WTC11 (cell line): ENCODE measurements around the gene MICAL2. TPM values are rescaled to one million over a fixed set of nuclear protein-coding genes. Genes with fewer than 3 reads are reported as not detected.

Experiments used
- ATAC-seq: fragments of 200-7000 bp; cut with Tn5 transposase; 2 replicates; pipeline ENCODE4 v1.10.0; 2021; ENCODE audit warnings: mild to moderate bottlenecking, moderate library complexity
- CTCF ChIA-PET: fragments of 300-600 bp; sonication (Branson Sonifier 250); formaldehyde crosslinking; loops from one replicate; lab custom pipeline; 2021; ENCODE audit warnings: antibody characterized with exemption; lab: Charles Lee
- POLR2A ChIA-PET: fragments of 350-600 bp; sonication (Branson Sonifier 250); formaldehyde crosslinking; loops from one replicate; lab custom pipeline; 2021; ENCODE audit warnings: antibody characterized with exemption; lab: Charles Lee
- DNase-seq: peaks from one replicate; pipeline ENCODE4 v3.0.0; 2021; ENCODE audit warnings: low spot score
- H3K27ac Mint-ChIP-seq: 2 replicates; pipeline ENCODE4 v1.8.0; 2021; ENCODE audit warnings: mixed read lengths
- H3K27me3 Mint-ChIP-seq: 2 replicates; pipeline ENCODE4 v1.8.0; 2021; ENCODE audit warnings: low read depth, mild to moderate bottlenecking, moderate library complexity, mixed read lengths
- H3K36me3 Mint-ChIP-seq: 2 replicates; pipeline ENCODE4 v1.8.0; 2021; ENCODE audit warnings: mixed read lengths
- H3K4me1 Mint-ChIP-seq: 2 replicates; pipeline ENCODE4 v1.8.0; 2022; ENCODE audit warnings: mixed read lengths
- H3K4me3 Mint-ChIP-seq: 2 replicates; pipeline ENCODE4 v1.8.0; 2021; ENCODE audit warnings: mild to moderate bottlenecking, moderate library complexity, mixed read lengths
- H3K9me3 Mint-ChIP-seq: 2 replicates; pipeline ENCODE4 v1.8.0; 2021; ENCODE audit warnings: mixed read lengths
- EMX1 ChIP-seq: fragments of 250-450 bp; sonication (Bioruptor Pico); IDR thresholded peaks from 2 replicates; pipeline ENCODE4 v1.8.0; 2021; ENCODE audit warnings: mild to moderate bottlenecking
- GTF2I ChIP-seq: fragments of 250-450 bp; sonication (Bioruptor Pico); conservative IDR thresholded peaks from 2 replicates; pipeline ENCODE4 v1.4.0; 2021; ENCODE audit warnings: mild to moderate bottlenecking
- JUN ChIP-seq: sonication (generic); formaldehyde crosslinking; IDR thresholded peaks from 2 replicates; pipeline ENCODE4 v1.8.0; 2023; ENCODE audit warnings: mild to moderate bottlenecking, missing genetic modification reagents
- NFATC4 ChIP-seq: fragments of 250-450 bp; sonication (Bioruptor Pico); IDR thresholded peaks from 2 replicates; pipeline ENCODE4 v1.9.0; 2021; ENCODE audit warnings: mild to moderate bottlenecking
- NFE2L1 ChIP-seq: sonication (generic); formaldehyde crosslinking; IDR thresholded peaks from 2 replicates; pipeline ENCODE4 v1.8.1; 2023; ENCODE audit warnings: missing genetic modification reagents
- NR1H2 ChIP-seq: sonication (generic); formaldehyde crosslinking; IDR thresholded peaks from 2 replicates; pipeline ENCODE4 v1.9.0; 2021; ENCODE audit warnings: mild to moderate bottlenecking, moderate library complexity, missing genetic modification reagents
- NR2C2 ChIP-seq: sonication (generic); formaldehyde crosslinking; IDR thresholded peaks from 2 replicates; pipeline ENCODE4 v1.8.0; 2022; ENCODE audit warnings: mild to moderate bottlenecking, missing genetic modification reagents
- PRRX2 ChIP-seq: fragments of 250-450 bp; sonication (Bioruptor Pico); IDR thresholded peaks from 2 replicates; pipeline ENCODE4 v1.8.0; 2021; ENCODE audit warnings: mild to moderate bottlenecking
- SP1 ChIP-seq: sonication (generic); formaldehyde crosslinking; conservative IDR thresholded peaks from 2 replicates; pipeline ENCODE4 v1.8.1; 2022; ENCODE audit warnings: missing genetic modification reagents
- TEAD4 ChIP-seq: sonication (generic); formaldehyde crosslinking; IDR thresholded peaks from 2 replicates; pipeline ENCODE4 v1.8.0; 2022; ENCODE audit warnings: mild to moderate bottlenecking, missing genetic modification reagents
- ZNF232 ChIP-seq: sonication (generic); formaldehyde crosslinking; IDR thresholded peaks from 2 replicates; pipeline ENCODE4 v1.8.0; 2022; ENCODE audit warnings: mild to moderate bottlenecking, missing genetic modification reagents
- ZNF396 ChIP-seq: fragments of 250-450 bp; sonication (Bioruptor Pico); IDR thresholded peaks from 2 replicates; pipeline ENCODE4 v1.8.0; 2021; ENCODE audit warnings: mild to moderate bottlenecking, moderate library complexity, borderline replicate concordance
- total RNA-seq: library from RNA; stranded (reverse); gene quantifications from 3 replicates; pipeline ENCODE4 v1.2.3, GENCODE V29; 2021
- TF ChIP-seq, protein P1 (sequence below): sonication (generic); formaldehyde crosslinking; IDR thresholded peaks from 2 replicates; pipeline ENCODE4 v1.8.0; 2022; ENCODE audit warnings: mild to moderate bottlenecking, missing genetic modification reagents
- TF ChIP-seq, protein P2 (sequence below): sonication (generic); formaldehyde crosslinking; IDR thresholded peaks from 2 replicates; pipeline ENCODE4 v1.8.0; 2022; ENCODE audit warnings: mild to moderate bottlenecking, missing genetic modification reagents
- TF ChIP-seq, protein P3 (sequence below): sonication (generic); formaldehyde crosslinking; IDR thresholded peaks from 2 replicates; pipeline ENCODE4 v1.8.0; 2023; ENCODE audit warnings: missing genetic modification reagents, mild to moderate bottlenecking, borderline replicate concordance
- TF ChIP-seq, protein P4 (sequence below): sonication (generic); formaldehyde crosslinking; IDR thresholded peaks from 2 replicates; pipeline ENCODE4 v1.8.1; 2022; ENCODE audit warnings: low read depth, missing genetic modification reagents, borderline replicate concordance
- TF ChIP-seq, protein P5 (sequence below): fragments of 250-450 bp; sonication (Bioruptor Pico); IDR thresholded peaks from 2 replicates; pipeline ENCODE4 v1.8.0; 2021; ENCODE audit warnings: mild to moderate bottlenecking

Gene MICAL2
- total RNA-seq, 1 experiment from 2014 or later, result 3.1 TPM

DNA sequence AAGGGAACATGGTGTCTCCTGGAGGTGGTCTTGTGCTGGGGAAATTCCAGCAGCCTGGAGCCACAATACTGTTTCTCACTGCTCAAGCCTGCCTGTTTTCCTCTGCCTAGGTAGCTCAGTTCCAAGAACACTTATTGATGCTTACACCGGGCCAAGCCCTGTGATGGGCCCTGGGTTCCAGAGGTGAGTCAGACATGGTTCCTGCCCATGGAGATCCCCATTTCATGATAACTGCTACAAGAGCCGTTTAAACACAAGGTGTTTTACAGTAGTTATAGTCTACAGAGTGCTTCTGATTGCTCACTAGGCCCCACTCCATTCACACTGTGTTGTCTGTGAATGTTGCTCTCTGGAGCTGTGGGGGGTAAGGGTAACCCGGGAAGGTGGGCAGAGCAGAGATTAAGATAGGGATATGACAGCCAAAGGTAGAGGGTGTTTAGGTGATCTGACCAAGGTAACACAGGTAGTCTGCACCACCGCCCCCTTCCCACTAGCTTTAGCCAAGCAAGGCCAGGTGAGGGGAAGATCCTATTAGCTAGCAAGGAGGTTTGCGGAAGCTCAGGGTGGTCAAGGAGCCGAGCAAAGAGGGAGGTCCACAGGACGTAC lies 696 bp upstream of the MICAL2 start:
- TF ChIP-seq NFE2L1 (CRISPR knock-in tag) (no peak), GTF2I (CRISPR knock-in tag) (no peak), NR2C2 (no peak), NFATC4 (no peak)
- TF ChIP-seq, protein P1, sequence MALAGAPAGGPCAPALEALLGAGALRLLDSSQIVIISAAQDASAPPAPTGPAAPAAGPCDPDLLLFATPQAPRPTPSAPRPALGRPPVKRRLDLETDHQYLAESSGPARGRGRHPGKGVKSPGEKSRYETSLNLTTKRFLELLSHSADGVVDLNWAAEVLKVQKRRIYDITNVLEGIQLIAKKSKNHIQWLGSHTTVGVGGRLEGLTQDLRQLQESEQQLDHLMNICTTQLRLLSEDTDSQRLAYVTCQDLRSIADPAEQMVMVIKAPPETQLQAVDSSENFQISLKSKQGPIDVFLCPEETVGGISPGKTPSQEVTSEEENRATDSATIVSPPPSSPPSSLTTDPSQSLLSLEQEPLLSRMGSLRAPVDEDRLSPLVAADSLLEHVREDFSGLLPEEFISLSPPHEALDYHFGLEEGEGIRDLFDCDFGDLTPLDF, result no peak
- TF ChIP-seq, protein P2, sequence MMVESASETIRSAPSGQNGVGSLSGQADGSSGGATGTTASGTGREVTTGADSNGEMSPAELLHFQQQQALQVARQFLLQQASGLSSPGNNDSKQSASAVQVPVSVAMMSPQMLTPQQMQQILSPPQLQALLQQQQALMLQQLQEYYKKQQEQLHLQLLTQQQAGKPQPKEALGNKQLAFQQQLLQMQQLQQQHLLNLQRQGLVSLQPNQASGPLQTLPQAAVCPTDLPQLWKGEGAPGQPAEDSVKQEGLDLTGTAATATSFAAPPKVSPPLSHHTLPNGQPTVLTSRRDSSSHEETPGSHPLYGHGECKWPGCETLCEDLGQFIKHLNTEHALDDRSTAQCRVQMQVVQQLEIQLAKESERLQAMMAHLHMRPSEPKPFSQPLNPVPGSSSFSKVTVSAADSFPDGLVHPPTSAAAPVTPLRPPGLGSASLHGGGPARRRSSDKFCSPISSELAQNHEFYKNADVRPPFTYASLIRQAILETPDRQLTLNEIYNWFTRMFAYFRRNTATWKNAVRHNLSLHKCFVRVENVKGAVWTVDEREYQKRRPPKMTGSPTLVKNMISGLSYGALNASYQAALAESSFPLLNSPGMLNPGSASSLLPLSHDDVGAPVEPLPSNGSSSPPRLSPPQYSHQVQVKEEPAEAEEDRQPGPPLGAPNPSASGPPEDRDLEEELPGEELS (CRISPR knock-in tag), result no peak
- Mint-ChIP-seq H3K9me3 (no peaks in the 10 kb centered on the region), H3K4me1 (peaks cover 8% of the 10 kb centered on the region), H3K27ac (no peak overlapping the region), H3K36me3 (no peaks in the 10 kb centered on the region), H3K27me3 (peaks cover 76% of the 10 kb centered on the region), H3K4me3 (peak overlapping the region; percentile 69)
- DNase-seq, result no peak
- no peak; the same call in 1 of the 2 replicates for ATAC-seq
- POLR2A ChIA-PET, result no interaction called here
- CTCF ChIA-PET, result interaction anchor here (0.5 to 2.5 kb wide), 9 partner anchors 9 to 172 kb away, joined by 3 to 8 read pairs (median 5); no protein-coding TSS in a partner anchor

DNA sequence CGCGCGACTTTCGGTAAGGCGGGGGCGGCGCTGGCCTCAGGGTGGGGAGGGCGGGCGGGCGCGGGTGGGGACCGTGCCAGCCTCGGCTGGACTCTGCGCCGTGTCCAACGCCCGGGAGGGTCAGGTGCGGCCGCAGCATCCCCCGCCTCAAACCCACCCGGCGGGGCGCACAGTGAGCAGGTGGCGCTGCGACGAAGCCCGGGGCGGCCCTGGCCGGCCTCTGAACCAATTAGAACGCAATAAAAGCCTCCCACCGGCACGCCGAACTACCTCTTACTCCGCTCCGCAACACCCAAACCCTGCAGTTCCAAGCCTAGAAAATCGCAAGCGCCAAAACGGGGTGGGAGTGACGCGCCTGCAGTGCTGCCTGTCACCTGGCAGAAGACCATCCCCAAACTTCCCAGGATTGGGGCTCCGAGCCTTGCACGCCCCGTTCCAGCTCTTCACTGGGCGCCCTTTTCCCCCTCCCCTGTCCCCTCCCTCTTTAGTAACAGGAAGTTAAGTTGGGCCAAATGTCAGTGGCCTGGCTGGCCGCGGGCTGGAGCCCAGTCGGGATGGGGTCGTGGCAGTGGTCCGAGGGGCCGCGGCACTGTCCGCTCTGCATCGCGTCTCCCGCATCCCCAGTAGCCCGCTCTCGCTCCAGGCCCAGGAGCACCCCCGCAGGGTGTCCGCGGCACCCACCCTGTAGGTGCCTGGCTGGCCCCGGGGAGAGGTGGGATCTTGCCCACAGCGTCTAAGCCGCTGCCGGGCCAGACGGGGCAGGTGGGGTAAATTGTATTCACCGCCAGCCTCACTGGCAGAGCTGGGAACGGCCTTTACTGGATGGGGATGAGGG lies 541 bp downstream of the MICAL2 start:
- Mint-ChIP-seq H3K27ac (no peak overlapping the region), H3K27me3 (peaks cover 65% of the 10 kb centered on the region), H3K9me3 (no peaks in the 10 kb centered on the region), H3K36me3 (no peaks in the 10 kb centered on the region), H3K4me1 (peaks cover 7% of the 10 kb centered on the region), H3K4me3 (peak overlapping the region; percentile 69)
- no peak for TF ChIP-seq PRRX2 (CRISPR knock-in tag)
- TF ChIP-seq, protein P3, sequence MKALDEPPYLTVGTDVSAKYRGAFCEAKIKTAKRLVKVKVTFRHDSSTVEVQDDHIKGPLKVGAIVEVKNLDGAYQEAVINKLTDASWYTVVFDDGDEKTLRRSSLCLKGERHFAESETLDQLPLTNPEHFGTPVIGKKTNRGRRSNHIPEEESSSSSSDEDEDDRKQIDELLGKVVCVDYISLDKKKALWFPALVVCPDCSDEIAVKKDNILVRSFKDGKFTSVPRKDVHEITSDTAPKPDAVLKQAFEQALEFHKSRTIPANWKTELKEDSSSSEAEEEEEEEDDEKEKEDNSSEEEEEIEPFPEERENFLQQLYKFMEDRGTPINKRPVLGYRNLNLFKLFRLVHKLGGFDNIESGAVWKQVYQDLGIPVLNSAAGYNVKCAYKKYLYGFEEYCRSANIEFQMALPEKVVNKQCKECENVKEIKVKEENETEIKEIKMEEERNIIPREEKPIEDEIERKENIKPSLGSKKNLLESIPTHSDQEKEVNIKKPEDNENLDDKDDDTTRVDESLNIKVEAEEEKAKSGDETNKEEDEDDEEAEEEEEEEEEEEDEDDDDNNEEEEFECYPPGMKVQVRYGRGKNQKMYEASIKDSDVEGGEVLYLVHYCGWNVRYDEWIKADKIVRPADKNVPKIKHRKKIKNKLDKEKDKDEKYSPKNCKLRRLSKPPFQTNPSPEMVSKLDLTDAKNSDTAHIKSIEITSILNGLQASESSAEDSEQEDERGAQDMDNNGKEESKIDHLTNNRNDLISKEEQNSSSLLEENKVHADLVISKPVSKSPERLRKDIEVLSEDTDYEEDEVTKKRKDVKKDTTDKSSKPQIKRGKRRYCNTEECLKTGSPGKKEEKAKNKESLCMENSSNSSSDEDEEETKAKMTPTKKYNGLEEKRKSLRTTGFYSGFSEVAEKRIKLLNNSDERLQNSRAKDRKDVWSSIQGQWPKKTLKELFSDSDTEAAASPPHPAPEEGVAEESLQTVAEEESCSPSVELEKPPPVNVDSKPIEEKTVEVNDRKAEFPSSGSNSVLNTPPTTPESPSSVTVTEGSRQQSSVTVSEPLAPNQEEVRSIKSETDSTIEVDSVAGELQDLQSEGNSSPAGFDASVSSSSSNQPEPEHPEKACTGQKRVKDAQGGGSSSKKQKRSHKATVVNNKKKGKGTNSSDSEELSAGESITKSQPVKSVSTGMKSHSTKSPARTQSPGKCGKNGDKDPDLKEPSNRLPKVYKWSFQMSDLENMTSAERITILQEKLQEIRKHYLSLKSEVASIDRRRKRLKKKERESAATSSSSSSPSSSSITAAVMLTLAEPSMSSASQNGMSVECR (CRISPR knock-in tag), result no peak
- TF ChIP-seq NR1H2 (CRISPR knock-in tag), result no peak
- TF ChIP-seq, protein P4, sequence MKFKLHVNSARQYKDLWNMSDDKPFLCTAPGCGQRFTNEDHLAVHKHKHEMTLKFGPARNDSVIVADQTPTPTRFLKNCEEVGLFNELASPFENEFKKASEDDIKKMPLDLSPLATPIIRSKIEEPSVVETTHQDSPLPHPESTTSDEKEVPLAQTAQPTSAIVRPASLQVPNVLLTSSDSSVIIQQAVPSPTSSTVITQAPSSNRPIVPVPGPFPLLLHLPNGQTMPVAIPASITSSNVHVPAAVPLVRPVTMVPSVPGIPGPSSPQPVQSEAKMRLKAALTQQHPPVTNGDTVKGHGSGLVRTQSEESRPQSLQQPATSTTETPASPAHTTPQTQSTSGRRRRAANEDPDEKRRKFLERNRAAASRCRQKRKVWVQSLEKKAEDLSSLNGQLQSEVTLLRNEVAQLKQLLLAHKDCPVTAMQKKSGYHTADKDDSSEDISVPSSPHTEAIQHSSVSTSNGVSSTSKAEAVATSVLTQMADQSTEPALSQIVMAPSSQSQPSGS (CRISPR knock-in tag), result no peak
- no peak for TF ChIP-seq ZNF232 (CRISPR knock-in tag)
- no peak for TF ChIP-seq ZNF396 (CRISPR knock-in tag)
- TF ChIP-seq EMX1 (CRISPR knock-in tag), result no peak
- TF ChIP-seq JUN (CRISPR knock-in tag), result no peak
- TF ChIP-seq, protein P1, result no peak
- no peak for TF ChIP-seq TEAD4 (CRISPR knock-in tag)
- TF ChIP-seq SP1 (CRISPR knock-in tag), result no peak
- TF ChIP-seq, protein P5, sequence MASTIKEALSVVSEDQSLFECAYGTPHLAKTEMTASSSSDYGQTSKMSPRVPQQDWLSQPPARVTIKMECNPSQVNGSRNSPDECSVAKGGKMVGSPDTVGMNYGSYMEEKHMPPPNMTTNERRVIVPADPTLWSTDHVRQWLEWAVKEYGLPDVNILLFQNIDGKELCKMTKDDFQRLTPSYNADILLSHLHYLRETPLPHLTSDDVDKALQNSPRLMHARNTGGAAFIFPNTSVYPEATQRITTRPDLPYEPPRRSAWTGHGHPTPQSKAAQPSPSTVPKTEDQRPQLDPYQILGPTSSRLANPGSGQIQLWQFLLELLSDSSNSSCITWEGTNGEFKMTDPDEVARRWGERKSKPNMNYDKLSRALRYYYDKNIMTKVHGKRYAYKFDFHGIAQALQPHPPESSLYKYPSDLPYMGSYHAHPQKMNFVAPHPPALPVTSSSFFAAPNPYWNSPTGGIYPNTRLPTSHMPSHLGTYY (CRISPR knock-in tag), result no peak
- peak; percentile 20 for ATAC-seq
- ChIA-PET POLR2A (interaction anchor here (0.7 to 1.4 kb wide), 2 partner anchors 10 to 101 kb away, joined by 3 read pairs; no protein-coding TSS in a partner anchor), CTCF (interaction anchor here (1.0 to 2.5 kb wide), 9 partner anchors 8 to 266 kb away, joined by 3 to 8 read pairs (median 5); no protein-coding TSS in a partner anchor)
- DNase-seq, result peak; percentile 39
